CD4-positive, alpha-beta T cell treated with Interleukin-6 for 4 hours (primary cell): Measurements from ENCODE around the gene SOAT2.
"Not testable (repeated sequence)": the region's sequence is repeated elsewhere in the genome, so short reads cannot be mapped to it uniquely, and the experiment has no call there.

ENCODE experiments used
- DNase-seq: peaks from one replicate; pipeline ENCODE4 v3.0.0-alpha.2; 2020; ENCODE audit warnings: mixed read lengths

The SOAT2 gene

GRCh38 chr12:53152390-53152789 lies 49.1 kb downstream of the SOAT2 start:
- DNase-seq: no peak

- DNase-seq: peak; percentile 93
Measured at GRCh38 chr12:53159195-53159839, 56.0 kb downstream of the SOAT2 start.

GRCh38 chr12:53160000-53160399 lies 56.7 kb downstream of the SOAT2 start:
- DNase-seq: no peak

- no peak for DNase-seq
Measured at GRCh38 chr12:53160673-53161072, 57.4 kb downstream of the SOAT2 start.

GRCh38 chr12:53161119-53161911 lies 58.0 kb downstream of the SOAT2 start:
- DNase-seq: no peak

- DNase-seq: not testable (repeated sequence)
Measured at GRCh38 chr12:53163008-53163407, 59.7 kb downstream of the SOAT2 start.

GRCh38 chr12:53166837-53167236 lies 63.6 kb downstream of the SOAT2 start:
- DNase-seq: no peak

GRCh38 chr12:53169644-53170043 lies 66.4 kb downstream of the SOAT2 start:
- DNase-seq: no peak

GRCh38 chr12:53170215-53170614 lies 66.9 kb downstream of the SOAT2 start:
- no peak for DNase-seq

GRCh38 chr12:53170876-53171724 lies 67.8 kb downstream of the SOAT2 start:
- no peak for DNase-seq

- DNase-seq: no peak
Measured at GRCh38 chr12:53171725-53172329, 68.5 kb downstream of the SOAT2 start.

- DNase-seq: no peak
Measured at GRCh38 chr12:53172352-53172751, 69.1 kb downstream of the SOAT2 start.

- DNase-seq: no peak
Measured at GRCh38 chr12:53173085-53173715, 69.9 kb downstream of the SOAT2 start.
